NT2/D1 (cell line): ENCODE data around the gene OR14C36.

Experiments
- DNase-seq: peaks from one replicate; pipeline ENCODE4 v3.0.0-alpha.2; 2011; ENCODE audit warnings: low read depth, low spot score
- H3K27me3 ChIP-seq: 2 replicates; pipeline ENCODE4 v1.6.0; 2011; ENCODE audit warnings: mild to moderate bottlenecking; ENCODE audit not compliant: insufficient read length, insufficient read depth
- H3K36me3 ChIP-seq: 2 replicates; pipeline ENCODE4 v1.6.1; 2011; ENCODE audit warnings: mild to moderate bottlenecking, low read length, mixed read lengths; ENCODE audit not compliant: insufficient read depth, insufficient read length
- H3K4me1 ChIP-seq: 2 replicates; pipeline ENCODE4 v1.5.1; 2011; ENCODE audit not compliant: insufficient read depth, insufficient read length
- H3K4me3 ChIP-seq: 2 replicates; pipeline ENCODE4 v1.5.1; 2011; ENCODE audit warnings: low read depth; ENCODE audit not compliant: insufficient read length
- H3K9ac ChIP-seq: 2 replicates; pipeline ENCODE4 v1.6.0; 2011; ENCODE audit warnings: low read depth; ENCODE audit not compliant: insufficient read length
- H3K9me3 ChIP-seq: 2 replicates; pipeline ENCODE4 v1.5.1; 2011; ENCODE audit warnings: mild to moderate bottlenecking, low read length; ENCODE audit not compliant: insufficient read depth
- SUZ12 ChIP-seq: IDR thresholded peaks from 2 replicates; pipeline ENCODE4 v1.6.1; 2011; ENCODE audit not compliant: insufficient read length, insufficient read depth; ENCODE audit errors: extremely low read depth
- YY1 ChIP-seq: IDR thresholded peaks from 2 replicates; pipeline ENCODE4 v1.6.1; 2011; ENCODE audit not compliant: insufficient read length, insufficient read depth
- ZNF274 ChIP-seq: IDR thresholded peaks from 2 replicates; pipeline ENCODE4 v1.6.1; 2011; ENCODE audit warnings: mild to moderate bottlenecking, low read depth, low read length

Gene OR14C36

GRCh38 chr1:248359415-248359814 lies 10.8 kb downstream of the OR14C36 start:
- Histone ChIP-seq H3K9me3 (no peaks in the 10 kb centered on the region), H3K9ac (no peak overlapping the region), H3K36me3 (no peaks in the 10 kb centered on the region), H3K4me3 (no peak overlapping the region), H3K4me1 (no peaks in the 10 kb centered on the region), H3K27me3 (no peaks in the 10 kb centered on the region)
- no peak for TF ChIP-seq YY1
- no peak for TF ChIP-seq SUZ12
- no peak for TF ChIP-seq ZNF274
- DNase-seq, result no peak

GRCh38 chr1:248361121-248361715 lies 12.6 kb downstream of the OR14C36 start, which contains the start of gene OR2T4:
Gene OR2T4 (plus strand): TSS chr1:248361665. CDS start chr1:248361665, 0 bp downstream.
- Histone ChIP-seq H3K9ac (no peak within 1 kb of the TSS), H3K36me3 (no peaks in the 10 kb centered on the region), H3K4me3 (no peak within 1 kb of the TSS), H3K4me1 (no peaks in the 10 kb centered on the region), H3K27me3 (no peaks in the 10 kb centered on the region), H3K9me3 (no peaks in the 10 kb centered on the region)
- no peak for DNase-seq
- TF ChIP-seq YY1 (no peak), ZNF274 (no peak), SUZ12 (no peak)

- Histone ChIP-seq H3K9ac (no peak overlapping the region), H3K27me3 (no peaks in the 10 kb centered on the region), H3K4me1 (no peaks in the 10 kb centered on the region), H3K36me3 (no peaks in the 10 kb centered on the region), H3K4me3 (no peak overlapping the region), H3K9me3 (no peaks in the 10 kb centered on the region)
- no peak for DNase-seq
- TF ChIP-seq ZNF274 (no peak), YY1 (no peak), SUZ12 (no peak)
Measured at GRCh38 chr1:248366609-248367008, 18.0 kb downstream of the OR14C36 start.

- no peaks in the 10 kb centered on the region for H3K36me3 ChIP-seq
- H3K9me3 ChIP-seq, result no peaks in the 10 kb centered on the region
- H3K4me3 ChIP-seq, result no peak overlapping the region
- H3K4me1 ChIP-seq, result no peaks in the 10 kb centered on the region
- DNase-seq, result no peak
- no peaks in the 10 kb centered on the region for H3K27me3 ChIP-seq
- no peak overlapping the region for H3K9ac ChIP-seq
- TF ChIP-seq YY1 (no peak), SUZ12 (no peak), ZNF274 (no peak)
Measured at GRCh38 chr1:248372394-248372793, 23.8 kb downstream of the OR14C36 start.

GRCh38 chr1:248373761-248374160 lies 25.2 kb downstream of the OR14C36 start:
- H3K9me3 ChIP-seq, result no peaks in the 10 kb centered on the region
- no peaks in the 10 kb centered on the region for H3K27me3 ChIP-seq

GRCh38 chr1:248375446-248375845 lies 26.9 kb downstream of the OR14C36 start, which contains the start of gene OR2T6:
Gene OR2T6 (plus strand): TSS chr1:248375746. CDS start chr1:248387609, 11,863 bp downstream.
- H3K4me1 ChIP-seq, result no peaks in the 10 kb centered on the region
- no peak within 1 kb of the TSS for H3K4me3 ChIP-seq
- no peaks in the 10 kb centered on the region for H3K9me3 ChIP-seq

More at GRCh38 chr1:248373761-248374160, 25.2 kb downstream of the OR14C36 start:
- H3K4me3 ChIP-seq, result no peak overlapping the region
- no peaks in the 10 kb centered on the region for H3K36me3 ChIP-seq
- no peaks in the 10 kb centered on the region for H3K4me1 ChIP-seq
- no peak for TF ChIP-seq SUZ12
- no peak for TF ChIP-seq ZNF274
- no peak for TF ChIP-seq YY1
- DNase-seq, result peak; percentile 13
- H3K9ac ChIP-seq, result no peak overlapping the region

GRCh38 chr1:248376916-248377315 lies 28.3 kb downstream of the OR14C36 start:
- H3K4me1 ChIP-seq, result no peaks in the 10 kb centered on the region
- no peaks in the 10 kb centered on the region for H3K36me3 ChIP-seq
- DNase-seq, result no peak
- no peak overlapping the region for H3K9ac ChIP-seq
- no peaks in the 10 kb centered on the region for H3K9me3 ChIP-seq
- no peak for TF ChIP-seq ZNF274
- H3K27me3 ChIP-seq, result no peaks in the 10 kb centered on the region
- H3K4me3 ChIP-seq, result no peak overlapping the region

More at GRCh38 chr1:248375446-248375845, 26.9 kb downstream of the OR14C36 start, which contains the start of gene OR2T6:
- no peak for TF ChIP-seq ZNF274
- TF ChIP-seq SUZ12, result no peak
- TF ChIP-seq YY1, result no peak
- no peak for DNase-seq
- H3K27me3 ChIP-seq, result no peaks in the 10 kb centered on the region
- H3K36me3 ChIP-seq, result no peaks in the 10 kb centered on the region
- H3K9ac ChIP-seq, result no peak within 1 kb of the TSS
